22Rv1 (cell line): ENCODE measurements around the gene LYST.

Experiments used
- H3K27ac ChIP-seq: fragments of 450-650 bp; 2 replicates; pipeline ENCODE4 v1.5.1; 2017
- CTCF ChIP-seq: fragments of 450-650 bp; IDR thresholded peaks from 2 replicates; pipeline ENCODE4 v1.5.1; 2017; ENCODE audit warnings: mild to moderate bottlenecking
- ZFX ChIP-seq: fragments of 450-650 bp; IDR thresholded peaks from 2 replicates; pipeline ENCODE4 v1.6.1; 2017; ENCODE audit warnings: antibody characterized with exemption, borderline replicate concordance

LYST gene

DNA sequence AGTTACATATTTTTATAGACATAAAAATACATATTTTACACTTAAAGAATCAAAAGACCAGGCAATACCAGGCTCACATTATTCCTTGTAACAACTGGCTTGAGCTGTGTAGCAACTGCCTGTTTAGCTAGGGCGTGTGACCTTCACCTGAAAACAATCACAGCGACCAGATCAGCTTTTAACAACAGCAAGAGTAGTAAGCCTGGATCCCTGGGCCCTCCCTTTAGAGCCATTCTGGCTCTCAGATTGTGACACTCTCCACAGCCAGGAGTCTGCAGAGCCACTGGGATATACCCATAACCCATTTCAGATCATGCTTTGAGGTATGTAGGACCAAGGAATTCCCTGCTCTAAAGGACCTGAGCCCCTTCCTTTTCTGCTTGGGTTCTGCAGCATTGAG lies 187.7 kb downstream of the LYST start:
- no peak for TF ChIP-seq ZFX
- no peak for TF ChIP-seq CTCF
- no peak overlapping the region for H3K27ac ChIP-seq

- no peak overlapping the region for H3K27ac ChIP-seq
- TF ChIP-seq CTCF (no peak), ZFX (no peak)
Observed at GRCh38 chr1:235675152-235675890, 191.4 kb downstream of the LYST start.

DNA sequence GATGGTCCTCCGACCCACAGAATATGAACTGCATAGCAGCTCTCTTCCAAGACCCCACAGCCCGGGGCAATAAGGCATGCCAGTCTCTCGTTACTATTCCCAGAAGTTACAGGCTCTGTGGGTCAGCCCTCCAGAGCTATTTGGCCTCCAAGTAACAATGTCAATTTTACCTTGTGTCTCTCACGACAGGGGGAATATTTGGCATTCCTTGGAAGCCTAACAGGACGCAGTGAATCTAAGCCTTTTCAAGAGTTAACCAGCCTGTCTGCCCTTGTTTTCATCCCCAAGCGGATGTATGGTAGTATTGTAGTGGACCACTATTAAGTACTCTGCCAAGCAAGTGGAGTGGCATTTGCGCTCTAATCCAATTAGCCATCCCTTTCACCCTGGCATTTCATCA lies 192.7 kb downstream of the LYST start:
- no peak for TF ChIP-seq ZFX
- TF ChIP-seq CTCF = no peak
- no peak overlapping the region for H3K27ac ChIP-seq

DNA sequence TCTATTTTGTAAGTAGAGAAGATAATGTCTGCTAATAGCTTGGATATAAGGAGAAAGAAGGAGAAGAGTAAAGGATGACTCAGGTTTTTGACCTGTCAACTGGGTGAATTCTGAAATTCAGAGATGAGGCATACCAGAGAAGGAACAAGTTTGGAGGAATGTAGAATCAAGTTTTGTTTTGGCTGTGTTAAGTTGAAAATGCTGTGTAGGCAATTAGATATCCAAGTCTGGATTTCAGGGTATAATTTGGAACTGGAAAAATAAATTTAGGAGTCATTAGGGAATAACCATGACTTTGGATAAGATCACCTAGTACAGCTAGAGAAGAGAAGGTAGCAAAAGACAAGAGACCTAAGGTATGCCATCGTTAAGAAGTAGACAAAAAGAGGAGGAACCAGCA lies 194.7 kb downstream of the LYST start:
- no peak overlapping the region for H3K27ac ChIP-seq
- no peak for TF ChIP-seq ZFX
- TF ChIP-seq CTCF = no peak

DNA sequence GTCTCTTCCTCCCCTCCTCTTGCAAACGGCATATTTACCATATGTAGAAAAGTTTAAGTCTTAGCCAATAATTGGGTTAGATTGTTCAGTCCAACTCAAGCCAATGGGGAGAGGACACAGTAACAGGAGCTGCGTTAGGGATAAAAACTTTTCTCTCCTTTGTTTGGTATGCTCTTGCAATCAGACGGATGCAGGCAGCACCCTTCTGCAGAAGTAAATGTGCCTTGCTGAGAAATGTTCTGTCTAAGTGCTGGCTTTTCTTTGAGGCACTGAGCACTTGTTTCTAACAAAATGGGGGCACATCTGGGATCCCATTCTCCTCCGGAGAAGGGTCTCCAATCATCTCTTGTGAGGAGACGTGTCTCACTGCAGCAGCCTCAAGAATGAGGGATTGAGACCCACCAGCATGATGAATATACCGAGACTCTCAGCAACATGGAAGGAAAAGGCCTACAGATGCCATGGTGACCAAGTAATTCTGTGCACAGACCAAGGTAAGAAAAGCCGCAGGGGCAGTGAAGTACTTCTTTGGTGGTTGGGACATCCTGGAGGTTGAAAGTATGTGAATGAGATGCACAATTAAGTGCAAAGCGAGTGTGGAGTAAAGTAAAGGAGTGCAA lies 196.4 kb downstream of the LYST start:
- H3K27ac ChIP-seq = no peak overlapping the region
- no peak for TF ChIP-seq ZFX
- no peak for TF ChIP-seq CTCF

GRCh38 chr1:235669277-235669676 lies 197.4 kb downstream of the LYST start:
- H3K27ac ChIP-seq = no peak overlapping the region
- no peak for TF ChIP-seq CTCF
- TF ChIP-seq ZFX = no peak

DNA sequence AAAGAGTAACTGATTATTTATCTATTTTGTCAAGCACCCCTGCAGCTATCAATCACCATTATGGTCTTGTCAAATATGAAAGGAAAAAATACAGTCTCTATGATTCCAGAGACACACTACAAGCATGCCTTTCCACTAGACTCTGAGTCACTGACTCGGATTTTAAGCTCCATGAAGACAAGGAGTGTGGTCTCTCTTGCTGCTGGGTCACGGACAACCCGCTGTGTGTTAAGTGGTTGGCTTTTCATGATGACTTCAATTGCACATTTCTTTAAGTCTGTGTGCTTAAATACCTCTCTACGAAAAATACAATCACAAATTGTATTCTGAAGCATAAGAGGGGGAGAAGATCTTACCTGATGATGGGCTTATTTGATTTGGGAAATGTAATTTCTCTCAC lies 203.1 kb downstream of the LYST start:
- TF ChIP-seq CTCF = no peak
- no peak for TF ChIP-seq ZFX
- no peak overlapping the region for H3K27ac ChIP-seq
